GM15510 (cell line): Measurements from ENCODE around the gene GSPT1.

Experiments used
- POLR2A ChIP-seq: IDR thresholded peaks from 3 replicates; pipeline ENCODE4 v1.6.1; 2011; ENCODE audit warnings: borderline replicate concordance; ENCODE audit not compliant: insufficient read length; ENCODE audit errors: extremely low read depth

GSPT1 gene

DNA sequence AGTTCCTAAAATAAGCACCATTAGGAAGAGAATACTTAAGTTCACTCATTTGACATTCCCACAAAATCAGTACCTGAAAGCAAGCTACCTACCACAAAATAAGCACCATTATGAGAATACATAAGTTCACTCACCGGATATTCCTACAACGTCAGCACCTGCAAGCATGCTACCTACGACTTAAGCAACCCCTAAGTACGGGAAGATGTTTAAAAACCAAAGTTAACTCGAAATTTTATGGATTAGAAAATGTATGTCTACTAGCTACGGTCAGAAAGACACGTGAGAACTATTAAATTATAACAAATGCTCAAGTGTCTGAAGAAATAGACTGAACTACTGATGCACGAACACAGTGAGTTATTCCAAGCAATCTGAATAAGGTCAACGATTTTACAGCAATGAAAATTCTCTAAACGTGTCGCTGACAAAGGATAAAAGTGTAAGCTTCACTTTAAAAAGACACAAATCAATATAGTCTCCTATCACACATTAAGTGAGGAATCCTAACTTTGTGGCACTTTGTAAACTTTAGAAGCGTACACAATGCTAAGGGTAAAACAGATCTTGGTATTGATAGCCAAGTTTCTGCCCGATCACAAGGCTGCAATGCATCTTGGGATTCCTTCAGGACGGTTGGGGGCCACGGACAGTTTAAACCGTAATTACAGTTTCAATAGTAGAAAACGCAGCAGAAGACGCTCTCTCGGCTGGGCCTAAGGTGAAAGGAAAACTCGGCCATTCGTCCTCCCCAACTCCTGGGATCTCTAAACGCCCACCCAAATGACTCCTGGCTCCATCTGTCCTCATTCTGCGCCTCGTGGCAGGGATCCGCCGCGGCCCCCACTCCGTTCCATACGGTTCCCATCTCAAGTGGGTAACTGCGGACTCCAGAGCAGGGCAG is 1.3 kb downstream of the GSPT1 start:
- no peak for TF ChIP-seq POLR2A

DNA sequence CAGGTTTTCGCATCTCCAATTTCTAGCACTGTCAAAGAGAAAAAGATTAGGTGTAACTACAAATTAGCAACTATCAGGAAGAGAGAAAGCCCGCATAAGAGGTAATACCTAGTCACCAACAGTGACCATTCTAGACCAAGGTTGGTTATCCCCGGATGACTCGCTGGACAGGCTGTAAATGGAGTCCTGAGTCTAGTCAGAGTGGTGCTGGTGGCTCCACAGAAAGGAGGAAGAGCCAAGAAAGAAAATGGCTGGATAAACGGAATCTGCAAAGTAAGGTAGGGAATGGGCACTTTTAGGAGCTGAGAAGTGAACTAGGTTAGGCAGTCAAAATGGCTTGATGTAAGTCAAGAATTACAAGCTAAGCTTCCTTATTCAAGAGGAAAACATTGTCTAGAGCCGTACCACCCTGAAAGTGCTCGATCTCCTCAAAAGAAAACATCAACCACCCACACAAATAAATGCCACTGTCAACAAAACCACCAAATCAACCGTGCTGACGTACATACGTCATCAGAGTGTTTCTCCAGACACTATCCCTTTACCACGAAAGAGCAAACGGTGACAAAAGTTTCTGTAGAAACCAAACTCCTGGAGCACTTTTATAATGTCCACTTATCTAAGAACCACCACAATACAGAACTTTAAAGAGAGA is 2.2 kb downstream of the GSPT1 start:
- no peak for TF ChIP-seq POLR2A

DNA sequence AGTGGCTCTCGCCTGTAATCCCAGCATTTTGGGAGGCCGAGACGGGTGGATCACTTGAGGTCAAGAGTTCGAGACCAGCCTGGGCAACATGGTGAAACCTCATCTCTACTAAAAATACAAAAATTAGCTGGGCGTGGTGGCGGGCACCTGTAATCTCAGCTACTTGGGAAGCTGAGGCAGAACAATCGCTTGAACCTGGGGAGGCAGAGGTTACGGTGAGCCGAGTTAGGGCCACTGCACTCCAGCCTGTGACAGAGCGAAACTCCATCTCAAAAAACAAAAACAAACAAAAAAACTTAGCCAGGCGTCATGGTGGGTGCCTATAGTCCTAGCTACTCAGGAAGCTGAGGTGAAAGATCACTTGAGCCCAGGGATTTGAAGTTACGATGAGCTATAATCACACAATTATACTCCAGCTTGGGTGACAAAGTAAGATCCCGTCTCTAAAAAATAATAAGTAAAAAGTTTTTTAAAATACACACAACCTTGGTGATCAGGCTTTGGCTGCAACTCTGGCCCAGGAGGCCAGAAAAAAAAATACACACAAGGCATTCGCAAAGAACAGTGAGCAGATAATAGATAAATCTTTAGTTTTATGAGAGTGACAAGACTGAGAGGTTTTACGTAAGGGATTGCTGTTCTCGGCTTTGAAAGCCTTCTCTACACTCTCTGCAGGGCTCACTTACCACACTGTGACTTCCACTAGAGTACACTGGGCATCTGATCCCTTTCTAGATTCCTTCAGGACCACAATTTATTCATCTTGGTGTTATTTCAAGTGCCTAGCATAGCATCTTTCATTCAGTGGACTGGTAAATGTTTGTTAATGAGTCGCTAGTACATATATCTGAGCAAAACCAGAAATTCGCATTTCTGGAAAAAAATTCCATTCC is 5.9 kb downstream of the GSPT1 start:
- no peak for TF ChIP-seq POLR2A

DNA sequence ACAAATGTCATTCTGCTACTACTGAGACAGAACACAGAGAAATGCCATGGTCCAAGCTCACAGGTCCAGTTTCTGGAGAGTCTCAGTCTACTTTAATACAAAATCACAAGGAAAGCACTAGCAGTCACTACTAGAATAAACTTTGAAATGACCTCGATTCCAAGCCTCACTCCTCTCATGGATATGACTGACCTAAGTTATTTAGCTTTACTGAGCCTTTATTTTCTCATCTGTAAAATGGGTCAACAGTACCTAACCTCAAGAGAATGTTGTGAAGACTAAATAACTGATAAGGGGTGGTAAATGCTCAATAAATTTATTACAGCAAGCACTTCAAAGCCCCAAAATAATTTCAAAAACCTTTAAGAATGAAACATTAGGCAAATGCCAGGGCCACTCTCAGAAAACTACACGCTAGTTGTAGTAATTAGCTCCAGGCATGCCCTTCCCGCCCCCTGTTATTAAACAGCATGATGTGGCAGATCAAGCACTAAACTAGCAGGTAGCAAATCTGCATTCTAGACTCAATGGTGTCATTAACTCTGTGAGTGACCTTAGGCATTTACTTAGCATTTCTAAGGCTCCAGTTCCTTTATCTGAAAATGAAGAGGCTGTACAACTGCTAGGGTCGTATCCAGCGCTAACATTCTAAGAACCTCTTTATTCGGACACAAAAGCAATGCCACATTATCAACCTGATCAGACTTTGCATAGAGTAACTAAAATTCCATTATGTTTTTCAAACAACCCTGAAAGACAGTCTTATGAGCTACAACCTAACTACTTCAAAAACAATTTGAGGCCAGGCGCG is 8.4 kb downstream of the GSPT1 start:
- TF ChIP-seq POLR2A, result no peak

DNA sequence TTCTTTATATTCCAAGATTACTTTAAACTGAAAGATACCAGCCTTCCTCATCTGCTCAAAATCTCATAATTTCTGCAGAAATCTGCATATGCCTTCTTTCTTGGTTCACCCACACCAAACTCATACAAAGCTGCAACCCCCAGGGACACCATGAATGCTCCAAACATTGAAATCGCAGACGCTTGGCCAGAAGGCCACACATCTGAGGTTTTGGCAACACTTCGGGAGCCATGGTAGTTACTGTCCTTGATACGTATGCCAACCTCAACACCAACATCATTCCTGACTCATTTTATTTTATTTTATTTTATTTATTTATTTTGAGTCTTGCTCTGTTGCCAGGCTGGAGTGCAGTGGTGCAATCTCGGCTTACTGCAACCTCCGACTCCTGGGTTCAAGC is 11.8 kb downstream of the GSPT1 start:
- TF ChIP-seq POLR2A, result no peak

DNA sequence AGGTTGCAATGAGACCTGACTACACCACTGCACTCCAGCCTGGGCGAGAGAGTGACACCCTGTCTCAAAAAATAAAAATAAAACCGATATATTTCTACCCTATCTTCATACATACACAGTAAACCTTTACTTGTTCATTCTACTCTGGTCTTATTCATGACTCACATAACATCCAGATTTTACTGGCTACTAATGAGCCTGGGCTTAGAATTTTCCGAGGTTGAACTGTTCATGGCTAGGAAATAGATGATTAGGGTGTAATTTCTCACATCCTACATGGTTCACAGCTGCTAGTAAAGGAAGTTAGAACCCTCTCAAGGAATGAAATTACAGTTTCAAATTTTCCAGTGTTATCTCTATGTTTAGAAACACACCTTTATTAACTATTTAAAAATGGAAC is 14.7 kb downstream of the GSPT1 start:
- TF ChIP-seq POLR2A, result no peak

DNA sequence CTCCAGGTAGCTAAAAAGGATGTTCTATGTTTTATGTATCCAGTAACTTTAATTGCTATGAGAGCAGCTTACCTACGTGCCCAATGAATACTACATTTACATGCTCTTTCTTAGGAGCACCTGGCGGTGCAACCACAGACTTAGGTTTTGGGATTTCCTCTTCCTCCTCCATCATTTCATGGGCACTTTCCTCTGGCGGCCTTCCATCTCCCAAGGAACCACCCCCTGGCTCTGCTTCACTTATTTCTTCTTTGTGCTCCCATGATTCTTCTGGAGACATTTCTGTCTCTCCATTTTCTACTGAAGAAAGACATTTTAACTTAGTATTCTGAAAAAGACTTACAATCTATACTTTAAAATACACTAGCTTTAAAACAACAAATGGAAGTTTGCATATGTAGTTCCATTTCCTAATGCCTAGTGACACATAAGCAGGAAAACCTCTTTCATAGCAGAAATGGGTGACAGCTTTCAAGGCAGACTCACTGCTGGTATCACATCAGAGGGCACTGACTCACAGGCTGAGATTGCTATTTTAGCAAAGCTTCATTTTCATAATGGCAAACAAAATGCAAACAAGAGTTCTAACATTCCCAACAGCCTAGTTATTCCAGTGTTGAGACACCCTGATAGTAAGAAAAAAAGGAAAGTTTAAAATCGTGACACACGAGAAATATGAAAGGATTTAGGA is 19.1 kb downstream of the GSPT1 start:
- no peak for TF ChIP-seq POLR2A

DNA sequence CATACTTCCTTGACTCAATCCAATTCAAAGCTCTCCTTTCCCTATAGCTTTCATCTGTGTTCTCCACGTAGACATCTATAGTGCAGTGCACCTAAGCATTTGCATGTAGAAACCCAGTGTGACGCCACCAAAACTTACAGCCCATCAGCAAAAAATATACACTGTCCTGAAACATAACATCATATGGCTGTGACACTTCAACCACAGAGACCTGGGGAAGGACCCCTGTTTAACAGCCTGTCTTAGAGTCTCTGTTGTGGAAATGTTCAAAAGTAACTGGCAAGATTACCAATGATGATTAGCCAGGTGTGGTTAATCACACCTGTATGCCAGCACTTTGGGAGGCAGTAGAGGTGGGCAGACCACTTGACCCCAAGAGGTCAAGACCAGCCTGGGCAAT is 22.2 kb downstream of the GSPT1 start:
- no peak for TF ChIP-seq POLR2A

DNA sequence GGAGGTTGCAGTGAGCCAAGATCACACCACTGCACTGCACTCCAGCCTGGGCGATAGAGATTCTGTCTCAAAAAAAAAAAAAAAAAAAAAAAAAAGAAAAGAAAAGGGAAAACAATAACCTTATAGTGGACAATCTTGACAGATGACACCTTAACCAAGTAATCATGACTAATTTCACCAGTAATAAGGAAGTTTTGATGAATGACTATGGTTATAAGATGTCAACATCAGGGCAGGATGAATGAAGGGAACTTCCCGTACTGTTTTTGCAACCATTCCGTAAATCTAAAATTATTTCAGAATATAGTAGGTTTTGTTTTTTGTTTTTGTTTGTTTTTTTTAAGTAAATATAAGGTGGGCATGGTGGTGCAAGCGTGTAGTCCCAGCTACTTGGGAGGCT is 23.0 kb downstream of the GSPT1 start:
- no peak for TF ChIP-seq POLR2A

DNA sequence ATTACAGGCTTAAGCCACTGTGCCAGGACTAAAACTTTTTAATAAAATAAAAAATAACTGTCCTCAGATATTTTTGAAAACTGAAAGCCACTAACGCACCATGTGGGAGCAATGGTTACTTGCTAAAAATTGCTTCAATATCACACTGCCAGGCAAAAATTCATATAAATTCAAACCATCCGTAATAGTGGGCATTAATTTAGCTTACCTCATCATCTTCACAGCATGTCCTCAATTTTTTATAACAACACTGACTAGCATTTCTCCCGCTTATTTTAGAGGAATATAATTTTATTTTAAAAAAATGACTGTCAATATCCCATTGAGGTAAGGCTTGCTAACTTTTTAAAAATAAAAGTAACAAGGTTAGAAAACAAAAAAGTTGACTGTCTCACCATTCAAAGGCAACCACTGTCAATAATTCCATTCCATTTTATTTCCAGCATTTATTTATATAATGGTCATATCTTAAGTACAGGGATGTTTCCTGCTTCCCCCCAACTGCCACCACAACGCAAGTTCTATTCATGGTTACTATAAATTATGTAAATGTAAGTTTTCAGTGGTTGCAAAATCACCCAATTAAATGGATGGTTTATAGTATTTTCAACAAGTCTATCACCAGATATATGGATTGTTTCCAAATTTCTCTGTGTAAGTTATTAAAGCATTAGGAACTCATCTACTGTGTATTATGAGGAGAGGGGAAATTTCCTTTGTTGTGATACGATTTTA is 25.4 kb downstream of the GSPT1 start:
- no peak for TF ChIP-seq POLR2A

DNA sequence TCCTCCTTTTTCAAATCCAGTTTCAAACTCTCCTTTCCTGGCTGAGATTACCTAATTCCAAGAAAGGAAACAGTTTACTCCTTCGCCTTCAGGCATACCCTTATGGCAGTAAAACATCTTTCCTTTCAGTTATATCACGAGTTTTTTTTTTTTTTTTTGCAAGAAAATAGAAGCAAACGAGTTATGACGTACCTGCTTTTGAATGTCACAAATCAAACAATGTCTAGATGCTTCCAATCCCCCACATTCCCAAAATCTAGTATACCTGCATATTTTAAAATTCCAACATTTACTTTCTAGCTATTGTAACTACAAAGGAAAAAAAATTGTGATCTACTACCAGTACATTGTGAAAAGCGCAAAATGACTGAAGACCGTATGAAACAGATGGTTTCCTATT is 28.9 kb downstream of the GSPT1 start:
- TF ChIP-seq POLR2A, result no peak

DNA sequence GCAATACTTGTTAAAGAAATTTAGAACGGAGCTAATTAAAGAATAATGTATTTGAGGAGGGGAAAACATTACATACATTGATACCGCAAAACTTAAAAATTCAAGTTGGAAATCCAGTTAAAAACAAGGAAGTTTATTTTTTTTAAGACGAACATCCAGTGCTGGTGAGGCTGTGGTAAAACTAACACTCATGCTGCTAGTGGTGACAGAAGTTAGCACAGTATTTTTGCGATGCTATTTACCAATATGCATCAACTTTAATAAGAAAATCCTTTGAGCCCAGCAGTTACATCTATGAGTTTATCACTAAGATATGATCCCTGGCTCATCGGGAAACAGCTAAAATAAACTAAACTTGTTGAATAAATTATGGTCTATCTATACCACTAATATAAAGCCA is 31.7 kb downstream of the GSPT1 start:
- no peak for TF ChIP-seq POLR2A

DNA sequence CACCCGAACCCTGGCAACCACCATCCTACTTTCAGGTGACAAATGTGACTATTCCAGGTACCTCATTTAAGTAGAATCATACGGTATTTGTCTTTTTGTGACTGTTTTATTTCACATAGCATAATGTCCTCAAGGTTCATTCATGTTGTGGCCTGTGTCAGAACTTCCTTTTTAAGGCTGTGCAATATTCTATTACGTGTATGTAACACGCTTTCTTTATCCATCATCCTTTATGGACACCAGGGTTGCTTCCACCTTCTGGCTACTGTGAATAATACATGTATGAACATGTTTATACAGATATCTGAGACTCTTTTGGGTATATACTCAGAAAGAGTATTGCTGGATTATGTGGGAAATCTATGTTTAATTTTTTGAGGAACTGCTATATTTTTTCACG is 35.7 kb downstream of the GSPT1 start:
- no peak for TF ChIP-seq POLR2A
